Kidney epithelial cell (primary cell): ENCODE data around the gene PRRX2. TPM values are rescaled to one million over a fixed set of nuclear protein-coding genes. Genes with fewer than 3 reads are reported as not detected.

Source experiments
- DNase-seq: peaks from one replicate; pipeline ENCODE4 v3.0.0-alpha.2; 2010; ENCODE audit warnings: low read depth
- H3K27me3 ChIP-seq: 2 replicates; pipeline ENCODE4 v1.6.0; 2011; ENCODE audit warnings: low read length; ENCODE audit not compliant: control insufficient read depth, insufficient read depth
- H3K36me3 ChIP-seq: 2 replicates; pipeline ENCODE4 v1.5.1; 2011; ENCODE audit warnings: low read length; ENCODE audit not compliant: control insufficient read depth, insufficient read depth
- H3K4me3 ChIP-seq: 2 replicates; pipeline ENCODE4 v1.5.1; 2011; ENCODE audit warnings: low read depth, mild to moderate bottlenecking, control low read depth, low read length
- total RNA-seq: library from RNA; depleted of rRNA; stranded (reverse); fragments of >200 nt; gene quantifications from 2 replicates; pipeline ENCODE4 v1.2.3, GENCODE V29; 2015
- TF ChIP-seq, protein P1 (sequence below): IDR thresholded peaks from 2 replicates; pipeline ENCODE4 v1.5.1; 2011; ENCODE audit warnings: mild to moderate bottlenecking, moderate library complexity, low read length, control low read depth, inconsistent platforms; ENCODE audit not compliant: insufficient read depth, poor library complexity, severe bottlenecking

PRRX2 gene
- total RNA-seq, 1 donor from 2014 or later: not detected

DNA sequence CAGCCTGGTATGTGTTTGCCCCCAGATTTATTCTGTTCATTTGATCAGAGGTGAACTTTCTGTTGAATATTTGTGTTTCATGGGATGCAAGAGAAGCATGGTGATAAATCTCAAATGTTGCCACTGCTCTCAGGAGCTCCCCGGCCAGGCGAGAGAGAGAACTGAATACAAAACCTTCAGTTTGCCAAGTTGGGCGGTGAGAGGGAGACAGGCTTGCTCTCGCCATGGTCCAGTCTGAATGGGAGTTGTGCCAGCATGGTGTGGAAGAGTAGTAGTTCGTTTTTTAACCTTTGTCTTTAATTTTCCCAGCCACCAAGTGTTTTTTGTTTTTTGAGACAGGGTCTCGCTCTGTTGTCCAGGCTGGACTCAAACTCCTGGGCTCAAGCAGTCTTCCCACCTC lies 36.7 kb upstream of the PRRX2 start:
- no peaks in the 10 kb centered on the region for H3K27me3 ChIP-seq
- no peak overlapping the region for H3K4me3 ChIP-seq
- no peak for DNase-seq
- TF ChIP-seq, protein P1, sequence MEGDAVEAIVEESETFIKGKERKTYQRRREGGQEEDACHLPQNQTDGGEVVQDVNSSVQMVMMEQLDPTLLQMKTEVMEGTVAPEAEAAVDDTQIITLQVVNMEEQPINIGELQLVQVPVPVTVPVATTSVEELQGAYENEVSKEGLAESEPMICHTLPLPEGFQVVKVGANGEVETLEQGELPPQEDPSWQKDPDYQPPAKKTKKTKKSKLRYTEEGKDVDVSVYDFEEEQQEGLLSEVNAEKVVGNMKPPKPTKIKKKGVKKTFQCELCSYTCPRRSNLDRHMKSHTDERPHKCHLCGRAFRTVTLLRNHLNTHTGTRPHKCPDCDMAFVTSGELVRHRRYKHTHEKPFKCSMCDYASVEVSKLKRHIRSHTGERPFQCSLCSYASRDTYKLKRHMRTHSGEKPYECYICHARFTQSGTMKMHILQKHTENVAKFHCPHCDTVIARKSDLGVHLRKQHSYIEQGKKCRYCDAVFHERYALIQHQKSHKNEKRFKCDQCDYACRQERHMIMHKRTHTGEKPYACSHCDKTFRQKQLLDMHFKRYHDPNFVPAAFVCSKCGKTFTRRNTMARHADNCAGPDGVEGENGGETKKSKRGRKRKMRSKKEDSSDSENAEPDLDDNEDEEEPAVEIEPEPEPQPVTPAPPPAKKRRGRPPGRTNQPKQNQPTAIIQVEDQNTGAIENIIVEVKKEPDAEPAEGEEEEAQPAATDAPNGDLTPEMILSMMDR: no peak
- no peaks in the 10 kb centered on the region for H3K36me3 ChIP-seq

DNA sequence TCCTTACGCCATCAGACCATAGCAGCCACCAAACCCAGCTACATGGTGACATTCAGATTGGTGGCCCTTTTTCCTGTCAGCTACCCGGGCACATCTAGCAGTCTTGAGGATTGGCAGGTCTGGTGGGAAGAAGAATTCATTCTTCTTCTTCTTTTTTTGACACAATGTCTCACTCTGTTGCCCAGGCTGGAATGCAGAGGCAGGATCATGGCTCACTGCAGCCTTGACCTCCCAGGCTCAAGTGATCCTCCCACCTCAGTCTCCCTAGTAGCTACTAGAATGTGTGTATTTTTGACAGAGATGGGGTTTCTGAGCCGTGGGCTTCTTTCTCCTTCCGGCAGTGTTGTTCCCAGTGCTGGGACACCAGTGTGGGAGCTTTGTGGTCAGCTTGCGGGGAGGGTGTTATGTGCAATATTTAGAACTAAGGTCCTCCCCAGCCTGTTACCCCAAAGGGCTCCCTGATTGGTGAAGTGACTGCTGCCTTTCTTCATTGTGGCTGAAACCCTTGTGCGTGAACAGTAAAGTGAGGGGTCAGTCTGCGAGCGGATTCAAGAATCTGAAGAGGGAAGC lies 36.1 kb upstream of the PRRX2 start:
- H3K36me3 ChIP-seq: no peaks in the 10 kb centered on the region
- DNase-seq: no peak

DNA sequence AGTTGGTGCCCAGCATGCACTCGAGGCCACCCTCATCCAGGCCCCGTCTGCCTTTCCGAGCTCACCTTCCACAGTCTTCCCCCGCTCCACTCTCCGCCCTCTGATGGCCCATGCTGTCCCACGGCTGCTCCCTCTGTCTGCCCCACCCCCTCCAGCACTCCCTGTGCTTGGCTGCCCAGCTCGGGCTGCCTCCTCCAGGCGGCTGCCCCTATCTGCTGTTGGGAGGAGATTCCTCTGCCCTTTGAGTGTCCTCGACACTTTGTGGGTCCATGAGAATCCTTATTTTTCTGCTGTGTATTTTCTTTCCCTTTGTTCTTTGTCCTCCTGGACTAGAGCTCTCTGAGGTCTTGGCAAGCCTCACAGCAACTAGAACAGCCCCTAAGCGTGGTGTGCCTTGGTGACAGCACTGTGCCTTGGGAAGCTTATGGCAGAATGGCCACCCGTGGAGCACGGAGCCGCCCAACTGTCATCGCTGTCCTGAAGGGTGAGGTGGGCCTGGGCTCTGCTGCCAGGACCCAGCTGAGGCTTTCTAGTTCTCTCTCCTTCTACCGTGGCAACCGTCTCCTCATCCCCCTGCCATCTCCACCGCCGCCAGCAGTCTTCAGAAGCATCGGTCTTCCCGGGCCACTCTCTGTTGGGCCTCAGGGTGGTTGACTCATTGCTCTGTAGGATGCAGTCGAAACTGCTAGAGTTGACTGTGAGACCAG lies 34.3 kb upstream of the PRRX2 start:
- DNase-seq: no peak
- TF ChIP-seq, protein P1: no peak
- H3K36me3 ChIP-seq: no peaks in the 10 kb centered on the region
- H3K27me3 ChIP-seq: no peaks in the 10 kb centered on the region
- H3K4me3 ChIP-seq: no peak overlapping the region

More for the DNA sequence above, 36.1 kb upstream of the PRRX2 start:
- no peaks in the 10 kb centered on the region for H3K27me3 ChIP-seq
- H3K4me3 ChIP-seq: no peak overlapping the region
- TF ChIP-seq, protein P1: no peak

DNA sequence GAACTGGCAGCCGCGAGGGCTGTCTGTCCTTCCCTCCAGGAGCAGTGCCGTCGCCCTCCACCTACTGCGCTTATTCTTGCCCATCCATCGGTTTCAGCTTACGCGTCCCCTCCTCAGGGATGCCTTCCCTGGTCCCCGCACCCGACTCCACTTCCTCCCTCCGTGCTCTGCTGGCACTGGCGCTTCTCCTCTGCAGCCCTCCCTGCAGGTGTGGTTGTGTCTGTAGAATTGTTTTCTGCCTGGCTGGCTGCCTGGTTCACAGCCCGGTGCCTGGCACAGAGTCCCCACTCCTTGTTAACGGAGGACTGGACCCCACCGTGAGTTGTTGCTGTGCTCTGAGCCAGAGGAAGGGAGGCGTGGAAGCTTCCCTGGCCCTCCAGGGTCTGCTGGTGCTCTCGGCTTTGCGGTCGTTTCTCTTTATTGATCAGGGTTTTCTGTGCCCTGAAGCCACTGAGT lies 33.7 kb upstream of the PRRX2 start:
- TF ChIP-seq, protein P1: no peak
- H3K4me3 ChIP-seq: no peak overlapping the region

DNA sequence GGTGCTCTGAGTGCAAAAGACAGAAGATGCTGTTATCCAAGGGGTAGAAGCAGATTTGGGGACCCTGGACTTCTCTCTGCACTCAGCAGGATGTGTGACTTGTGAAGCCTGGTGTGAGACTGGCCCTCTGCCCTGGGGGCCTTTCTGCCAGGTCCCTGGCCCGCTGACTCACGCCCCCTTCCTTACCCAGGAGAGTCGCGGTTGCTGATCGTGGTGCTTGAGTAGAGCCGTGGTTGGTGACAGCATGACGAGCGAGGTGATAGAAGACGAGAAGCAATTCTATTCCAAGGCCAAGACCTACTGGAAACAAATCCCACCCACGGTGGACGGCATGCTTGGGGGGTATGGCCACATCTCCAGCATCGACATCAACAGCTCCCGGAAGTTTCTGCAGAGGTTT lies 33.0 kb upstream of the PRRX2 start:
- Histone ChIP-seq H3K36me3 (no peaks in the 10 kb centered on the region), H3K27me3 (no peaks in the 10 kb centered on the region), H3K4me3 (no peak overlapping the region)
- no peak for DNase-seq
- TF ChIP-seq, protein P1: no peak

More for the DNA sequence above, 33.7 kb upstream of the PRRX2 start:
- Histone ChIP-seq H3K36me3 (no peaks in the 10 kb centered on the region), H3K27me3 (no peaks in the 10 kb centered on the region)
- DNase-seq: no peak
